ENCODE results near the gene TLE5.

- TF ChIP-seq, protein P1, sequence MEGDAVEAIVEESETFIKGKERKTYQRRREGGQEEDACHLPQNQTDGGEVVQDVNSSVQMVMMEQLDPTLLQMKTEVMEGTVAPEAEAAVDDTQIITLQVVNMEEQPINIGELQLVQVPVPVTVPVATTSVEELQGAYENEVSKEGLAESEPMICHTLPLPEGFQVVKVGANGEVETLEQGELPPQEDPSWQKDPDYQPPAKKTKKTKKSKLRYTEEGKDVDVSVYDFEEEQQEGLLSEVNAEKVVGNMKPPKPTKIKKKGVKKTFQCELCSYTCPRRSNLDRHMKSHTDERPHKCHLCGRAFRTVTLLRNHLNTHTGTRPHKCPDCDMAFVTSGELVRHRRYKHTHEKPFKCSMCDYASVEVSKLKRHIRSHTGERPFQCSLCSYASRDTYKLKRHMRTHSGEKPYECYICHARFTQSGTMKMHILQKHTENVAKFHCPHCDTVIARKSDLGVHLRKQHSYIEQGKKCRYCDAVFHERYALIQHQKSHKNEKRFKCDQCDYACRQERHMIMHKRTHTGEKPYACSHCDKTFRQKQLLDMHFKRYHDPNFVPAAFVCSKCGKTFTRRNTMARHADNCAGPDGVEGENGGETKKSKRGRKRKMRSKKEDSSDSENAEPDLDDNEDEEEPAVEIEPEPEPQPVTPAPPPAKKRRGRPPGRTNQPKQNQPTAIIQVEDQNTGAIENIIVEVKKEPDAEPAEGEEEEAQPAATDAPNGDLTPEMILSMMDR (IDR thresholded peaks at IDR 0.05; ENCODE audit: poor library complexity) = no peak
- no peak for TF ChIP-seq EZH2phosphoT487 (IDR thresholded peaks at IDR 0.05; ENCODE audit: low read depth, severe bottlenecking, unreplicated experiment)
These were observed 22.6 kb downstream of the TLE5 start for GRCh38 chr19:3039641-3040077.

All from hepatocyte (in vitro differentiated cells).